ENCODE measurements around the gene HAGH.
"Not testable (repeated sequence)": the region's sequence is repeated elsewhere in the genome, so short reads cannot be mapped to it uniquely, and the experiment has no call there.

HAGH gene

GRCh38 chr16:1816396-1817275, 10.0 kb downstream of the HAGH start:
- H3K4me3 ChIP-seq (ENCODE audit: low read length) = no peak overlapping the region
- no peak for DNase-seq (ENCODE audit: low read depth, low spot score)

GRCh38 chr16:1815461-1815860, 11.2 kb downstream of the HAGH start:
- no peak for DNase-seq (ENCODE audit: low read depth, low spot score)
- no peak overlapping the region for H3K4me3 ChIP-seq (ENCODE audit: low read length)

GRCh38 chr16:1812732-1813163, 13.9 kb downstream of the HAGH start:
- DNase-seq (ENCODE audit: low read depth, low spot score) = peak; percentile 33
- no peak overlapping the region for H3K4me3 ChIP-seq (ENCODE audit: low read length)

GRCh38 chr16:1810536-1810935, 16.1 kb downstream of the HAGH start:
- no peak for DNase-seq (ENCODE audit: low read depth, low spot score)
- H3K4me3 ChIP-seq (ENCODE audit: low read length) = no peak overlapping the region

GRCh38 chr16:1810106-1810505, 16.5 kb downstream of the HAGH start:
- DNase-seq (ENCODE audit: low read depth, low spot score) = no peak
- no peak overlapping the region for H3K4me3 ChIP-seq (ENCODE audit: low read length)

- no peak overlapping the region for H3K4me3 ChIP-seq (ENCODE audit: low read length)
Measured at GRCh38 chr16:1809281-1809801, 17.3 kb downstream of the HAGH start.

GRCh38 chr16:1808691-1809090, 17.9 kb downstream of the HAGH start:
- no peak for DNase-seq (ENCODE audit: low read depth, low spot score)
- H3K4me3 ChIP-seq (ENCODE audit: low read length) = no peak overlapping the region

More at GRCh38 chr16:1809281-1809801, 17.3 kb downstream of the HAGH start:
- DNase-seq (ENCODE audit: low read depth, low spot score) = no peak

- no peak overlapping the region for H3K4me3 ChIP-seq (ENCODE audit: low read length)
- DNase-seq (ENCODE audit: low read depth, low spot score) = no peak
Measured at GRCh38 chr16:1807626-1808025, 19.0 kb downstream of the HAGH start.

- DNase-seq (ENCODE audit: low read depth, low spot score) = no peak
- no peak overlapping the region for H3K4me3 ChIP-seq (ENCODE audit: low read length)
Measured at GRCh38 chr16:1800701-1801100, 25.9 kb downstream of the HAGH start.

GRCh38 chr16:1799263-1799662, 27.4 kb downstream of the HAGH start:
- not testable (repeated sequence) for DNase-seq (ENCODE audit: low read depth, low spot score); H3K4me3 ChIP-seq (ENCODE audit: low read length)

- no peak overlapping the region for H3K4me3 ChIP-seq (ENCODE audit: low read length)
- no peak for DNase-seq (ENCODE audit: low read depth, low spot score)
Measured at GRCh38 chr16:1794908-1795666, 31.5 kb downstream of the HAGH start.

- H3K4me3 ChIP-seq (ENCODE audit: low read length) = no peak overlapping the region
- DNase-seq (ENCODE audit: low read depth, low spot score) = no peak
Measured at GRCh38 chr16:1794221-1794871, 32.3 kb downstream of the HAGH start.

- no peak within 1 kb of the TSS for H3K4me3 ChIP-seq (ENCODE audit: low read length)
- DNase-seq (ENCODE audit: low read depth, low spot score) = no peak
Measured at GRCh38 chr16:1793578-1794220, 32.9 kb downstream of the HAGH start, which contains the start of gene IGFALS. Gene IGFALS (minus strand): TSS chr16:1793705. CDS start chr16:1793652, 53 bp downstream.

GRCh38 chr16:1792836-1793577, 33.6 kb downstream of the HAGH start:
- H3K4me3 ChIP-seq (ENCODE audit: low read length) = no peak overlapping the region
- no peak for DNase-seq (ENCODE audit: low read depth, low spot score)

- H3K4me3 ChIP-seq (ENCODE audit: low read length) = no peak overlapping the region
- no peak for DNase-seq (ENCODE audit: low read depth, low spot score)
Measured at GRCh38 chr16:1791943-1792812, 34.4 kb downstream of the HAGH start.

- peak; percentile 75 for DNase-seq (ENCODE audit: low read depth, low spot score)
- no peak overlapping the region for H3K4me3 ChIP-seq (ENCODE audit: low read length)
Measured at GRCh38 chr16:1791256-1791942, 35.2 kb downstream of the HAGH start.

All from Jurkat, Clone E6-1 (cell line).